ENCODE results near the gene SETDB2. TPM values are rescaled to one million over a fixed set of nuclear protein-coding genes. Genes with fewer than 3 reads are reported as not detected.

Gene SETDB2
- total and polyA plus RNA-seq, 2 donors (not counting 3 experiments of a cell fraction or from before 2014, with no cell fraction given) = 1.5 to 5.6 TPM

GRCh38 chr13:49530457-49530856 is 86.4 kb downstream of the SETDB2 start:
- BruUV-seq (replicated peaks) = no TSS peak
- H4K20me1 ChIP-seq (replicated peaks; ENCODE audit: control insufficient read depth, extremely low read depth, insufficient read depth, low read length) = no peaks in the 10 kb centered on the region
- no peak for DNase-seq (ENCODE audit: low read depth, low spot score)

More at GRCh38 chr13:49530457-49530856, 86.4 kb downstream of the SETDB2 start:
- FAIRE-seq = no peak
- Histone ChIP-seq H3K9me3 (replicated peaks; ENCODE audit: control insufficient read depth, insufficient read depth, low read length) (no peaks in the 10 kb centered on the region), H2AFZ (ENCODE audit: low read depth, low read length) (no peak overlapping the region), H3K4me2 (ENCODE audit: insufficient read depth, low read length) (no peak overlapping the region), H3K4me1 (ENCODE audit: control insufficient read depth, extremely low read depth, insufficient read depth, low read length) (no peaks in the 10 kb centered on the region), H3K4me3 (replicated peaks in 1 of 3; ENCODE audit: insufficient read depth in 1 of 3, low read depth in 1 of 3, low read length in 3 of 3) (no peak overlapping the region), H3K9me1 (replicated peaks; ENCODE audit: control insufficient read depth, extremely low read depth, insufficient read depth, low read length) (no peaks in the 10 kb centered on the region), H3K36me3 (ENCODE audit: control insufficient read depth in 2 of 2, extremely low read depth in 1 of 2, insufficient read depth in 2 of 2, low read length in 2 of 2) (peaks cover 0 to 6% of the 10 kb centered on the region in 2 experiments), H3K27ac (ENCODE audit: insufficient read depth, low read depth, low read length) (no peak overlapping the region), H3K79me2 (ENCODE audit: control insufficient read depth, insufficient read depth, low read length) (no peaks in the 10 kb centered on the region), H3K27me3 (ENCODE audit: control insufficient read depth in 2 of 2, insufficient read depth in 2 of 2, low read length in 2 of 2) (no peaks in the 10 kb centered on the region), H3K9ac (replicated peaks; ENCODE audit: extremely low read depth, insufficient read depth, low read length) (no peak overlapping the region)
- intact Hi-C loops (cut with micrococcal nuclease) (no loop called here), dilution Hi-C loops (cut with MboI; ENCODE audit: extremely low pct_ligation_motif_present, low sequenced_read_pairs) (no loop called here)
- POLR2A ChIA-PET = no interaction called here
- CTCF ChIA-PET = no interaction called here
- TF ChIP-seq GATA2 (IDR thresholded peaks at IDR 0.05; ENCODE audit: insufficient read depth, insufficient read length, low read depth, low read length) = no peak
- no peak for TF ChIP-seq EZH2 (IDR thresholded peaks at IDR 0.05; ENCODE audit: borderline replicate concordance, low read depth, low read length, severe bottlenecking)
- no peak for TF ChIP-seq POLR2A (IDR thresholded peaks at IDR 0.05; ENCODE audit: low read depth, low read length)
- TF ChIP-seq MYC (IDR thresholded peaks at IDR 0.05; ENCODE audit: low read depth, low read length) = no peak
- no peak for TF ChIP-seq JUN (IDR thresholded peaks at IDR 0.05; ENCODE audit: borderline replicate concordance, insufficient read depth, insufficient read length, low read depth)
- TF ChIP-seq CTCF (IDR thresholded peaks at IDR 0.05; ENCODE audit: extremely low read depth in 1 of 2, insufficient read depth in 1 of 2, low read depth in 1 of 2, low read length in 2 of 2) = no peak
- TF ChIP-seq MAX (IDR thresholded peaks at IDR 0.05; ENCODE audit: insufficient read depth, insufficient read length) = no peak
- no peak for TF ChIP-seq POLR2AphosphoS5 (IDR thresholded peaks at IDR 0.05; ENCODE audit: insufficient read depth, low read depth, low read length)
- no peak for TF ChIP-seq FOS (IDR thresholded peaks at IDR 0.05; ENCODE audit: borderline replicate concordance, insufficient read depth, low read length)
